Measurements from ENCODE around the gene MYBBP1A.

GRCh38 chr17:4559139-4559791, 4.1 kb upstream of the MYBBP1A start:
- TF ChIP-seq POLR2A (IDR thresholded peaks at IDR 0.05; ENCODE audit: low read length): no peak
- TF ChIP-seq GATA1 (IDR thresholded peaks at IDR 0.05; ENCODE audit: low read depth, low read length): no peak

Data from erythroblast (primary cell).